ENCODE data around the gene C16orf86. TPM values are rescaled to one million over a fixed set of nuclear protein-coding genes. Genes with fewer than 3 reads are reported as not detected.
A peak's percentile ranks its signal among the peaks of the same experiment; 100 is the strongest.

The C16orf86 gene
- total RNA-seq, 4 donors from 2014 or later, result 0.54 to 6.6 (median 2.0) TPM

- Histone ChIP-seq H3K27ac (no peak overlapping the region), H3K36me3 (peaks cover 0 to 6% (median 0%) of the 10 kb centered on the region in 3 donors), H3K9me3 (no peaks in the 10 kb centered on the region), H3K4me1 (peaks cover 3 to 47% (median 29%) of the 10 kb centered on the region in 4 donors), H3K4me3 (no peak overlapping the region), H3K27me3 (no peaks in the 10 kb centered on the region)
- TF ChIP-seq CTCF (IDR thresholded peaks at IDR 0.05), result peak in 1 of 6 experiments; percentile 9
- no peak for TF ChIP-seq POLR2A (IDR thresholded peaks at IDR 0.05)
- no peak for DNase-seq
Measured at GRCh38 chr16:67663151-67663876, 3.3 kb upstream of the C16orf86 start.

GRCh38 chr16:67663877-67664222 lies 2.8 kb upstream of the C16orf86 start:
- no peak overlapping the region for H3K4me3 ChIP-seq
- peaks cover 3 to 45% (median 29%) of the 10 kb centered on the region in 4 donors for H3K4me1 ChIP-seq
- no peaks in the 10 kb centered on the region for H3K27me3 ChIP-seq
- DNase-seq, result no peak
- H3K9me3 ChIP-seq, result no peaks in the 10 kb centered on the region
- no peak overlapping the region for H3K27ac ChIP-seq
- TF ChIP-seq POLR2A (IDR thresholded peaks at IDR 0.05), result no peak
- no peak for TF ChIP-seq CTCF (IDR thresholded peaks at IDR 0.05)
- peaks cover 0 to 6% (median 0%) of the 10 kb centered on the region in 3 donors for H3K36me3 ChIP-seq

- no peak for DNase-seq
- H3K4me3 ChIP-seq, result no peak overlapping the region
- no peak overlapping the region for H3K27ac ChIP-seq
- peaks cover 3 to 41% (median 27%) of the 10 kb centered on the region in 4 donors for H3K4me1 ChIP-seq
- H3K27me3 ChIP-seq, result no peaks in the 10 kb centered on the region
- TF ChIP-seq CTCF (IDR thresholded peaks at IDR 0.05) (no peak), POLR2A (IDR thresholded peaks at IDR 0.05) (no peak)
- H3K9me3 ChIP-seq, result no peaks in the 10 kb centered on the region
- peaks cover 0 to 6% (median 0%) of the 10 kb centered on the region in 3 donors for H3K36me3 ChIP-seq
Measured at GRCh38 chr16:67664258-67664657, 2.4 kb upstream of the C16orf86 start.

GRCh38 chr16:67664871-67665270 lies 1.7 kb upstream of the C16orf86 start:
- DNase-seq, result no peak
- H3K27ac ChIP-seq, result no peak overlapping the region
- peaks cover 3 to 36% (median 24%) of the 10 kb centered on the region in 4 donors for H3K4me1 ChIP-seq
- TF ChIP-seq CTCF (IDR thresholded peaks at IDR 0.05), result no peak
- no peak for TF ChIP-seq POLR2A (IDR thresholded peaks at IDR 0.05)
- no peaks in the 10 kb centered on the region for H3K27me3 ChIP-seq
- peaks cover 0 to 6% (median 0%) of the 10 kb centered on the region in 3 donors for H3K36me3 ChIP-seq
- H3K4me3 ChIP-seq, result no peak overlapping the region
- H3K9me3 ChIP-seq, result no peaks in the 10 kb centered on the region

- TF ChIP-seq POLR2A (IDR thresholded peaks at IDR 0.05) (no peak), CTCF (IDR thresholded peaks at IDR 0.05) (no peak)
- Histone ChIP-seq H3K4me1 (peaks cover 3 to 36% (median 24%) of the 10 kb centered on the region in 4 donors), H3K27me3 (no peaks in the 10 kb centered on the region), H3K36me3 (peaks cover 0 to 6% (median 0%) of the 10 kb centered on the region in 3 donors), H3K27ac (no peak overlapping the region), H3K9me3 (no peaks in the 10 kb centered on the region), H3K4me3 (peak overlapping the region in 3 of 4 donors; percentile 71 to 99 (median 82))
- DNase-seq, result no peak
Measured at GRCh38 chr16:67665598-67665997, 1.0 kb upstream of the C16orf86 start.

Data from Peyer's patch (tissue), 4 donors.